Glutamatergic neuron (in vitro differentiated cells): ENCODE measurements around the gene IMP4. TPM values are rescaled to one million over a fixed set of nuclear protein-coding genes. Genes with fewer than 3 reads are reported as not detected.

Experiments used
- DNase-seq: peaks from one replicate; pipeline ENCODE4 v3.0.0; 2022
- H3K27ac Mint-ChIP-seq: one replicate; pipeline ENCODE4 v1.8.0; 2020; ENCODE audit warnings: mild to moderate bottlenecking, mixed read lengths, inconsistent platforms; ENCODE audit not compliant: unreplicated experiment
- H3K27me3 Mint-ChIP-seq: one replicate; pipeline ENCODE4 v1.8.0; 2020; ENCODE audit warnings: mild to moderate bottlenecking, moderate library complexity, mixed read lengths, inconsistent platforms; ENCODE audit not compliant: unreplicated experiment
- H3K36me3 Mint-ChIP-seq: one replicate; pipeline ENCODE4 v1.8.0; 2020; ENCODE audit warnings: mild to moderate bottlenecking, mixed read lengths, inconsistent platforms; ENCODE audit not compliant: unreplicated experiment
- H3K4me1 Mint-ChIP-seq: one replicate; pipeline ENCODE4 v1.8.0; 2020; ENCODE audit warnings: mild to moderate bottlenecking, low read depth, mixed read lengths, inconsistent platforms; ENCODE audit not compliant: unreplicated experiment
- H3K4me3 Mint-ChIP-seq: one replicate; pipeline ENCODE4 v1.8.0; 2020; ENCODE audit warnings: mild to moderate bottlenecking, mixed read lengths, inconsistent platforms; ENCODE audit not compliant: unreplicated experiment
- H3K9me3 Mint-ChIP-seq: one replicate; pipeline ENCODE4 v1.8.0; 2020; ENCODE audit warnings: mild to moderate bottlenecking, moderate library complexity, mixed read lengths, inconsistent platforms; ENCODE audit not compliant: unreplicated experiment
- total RNA-seq: library from RNA; stranded (reverse); fragmentation: NEBNext Ultra II Directional; extraction: Animal tissue kit (Norgen Biotek cat#: 25700); gene quantifications from one replicate; pipeline ENCODE4 v1.2.1, GENCODE V29; 2021; ENCODE audit not compliant: unreplicated experiment
- TF ChIP-seq, protein P1 (sequence below): fragments of 200-600 bp; sonication (generic); IDR thresholded peaks from one replicate; pipeline ENCODE4 v1.5.0; 2021; ENCODE audit not compliant: partially characterized antibody, unreplicated experiment

Gene IMP4
- total RNA-seq, 1 donor from 2014 or later = 48.3 TPM

DNA sequence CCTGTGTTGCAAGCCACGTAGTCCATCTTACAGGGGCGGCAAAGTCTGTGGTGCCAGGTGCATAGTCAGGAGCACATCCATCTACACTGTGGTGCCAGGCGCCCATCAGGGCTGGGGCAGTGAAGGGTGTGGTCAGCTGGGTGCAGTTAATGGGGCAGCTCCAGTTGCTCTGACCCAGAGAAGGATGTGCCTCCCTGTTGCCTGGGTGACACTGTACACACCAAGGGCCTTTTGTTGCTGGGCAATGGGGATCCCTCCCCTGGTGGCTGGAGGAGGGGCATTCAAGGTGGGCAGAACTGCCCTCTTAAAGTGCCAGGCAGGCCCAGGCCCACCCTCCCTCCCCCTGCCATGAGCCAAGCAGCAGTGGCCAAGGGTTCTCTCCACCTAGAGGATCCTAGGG, 28.3 kb upstream of the IMP4 start:
- no peaks in the 10 kb centered on the region for H3K4me1 Mint-ChIP-seq
- no peaks in the 10 kb centered on the region for H3K9me3 Mint-ChIP-seq
- TF ChIP-seq, protein P1, sequence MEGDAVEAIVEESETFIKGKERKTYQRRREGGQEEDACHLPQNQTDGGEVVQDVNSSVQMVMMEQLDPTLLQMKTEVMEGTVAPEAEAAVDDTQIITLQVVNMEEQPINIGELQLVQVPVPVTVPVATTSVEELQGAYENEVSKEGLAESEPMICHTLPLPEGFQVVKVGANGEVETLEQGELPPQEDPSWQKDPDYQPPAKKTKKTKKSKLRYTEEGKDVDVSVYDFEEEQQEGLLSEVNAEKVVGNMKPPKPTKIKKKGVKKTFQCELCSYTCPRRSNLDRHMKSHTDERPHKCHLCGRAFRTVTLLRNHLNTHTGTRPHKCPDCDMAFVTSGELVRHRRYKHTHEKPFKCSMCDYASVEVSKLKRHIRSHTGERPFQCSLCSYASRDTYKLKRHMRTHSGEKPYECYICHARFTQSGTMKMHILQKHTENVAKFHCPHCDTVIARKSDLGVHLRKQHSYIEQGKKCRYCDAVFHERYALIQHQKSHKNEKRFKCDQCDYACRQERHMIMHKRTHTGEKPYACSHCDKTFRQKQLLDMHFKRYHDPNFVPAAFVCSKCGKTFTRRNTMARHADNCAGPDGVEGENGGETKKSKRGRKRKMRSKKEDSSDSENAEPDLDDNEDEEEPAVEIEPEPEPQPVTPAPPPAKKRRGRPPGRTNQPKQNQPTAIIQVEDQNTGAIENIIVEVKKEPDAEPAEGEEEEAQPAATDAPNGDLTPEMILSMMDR = no peak
- no peak overlapping the region for H3K27ac Mint-ChIP-seq
- H3K4me3 Mint-ChIP-seq = no peak overlapping the region
- no peak for DNase-seq
- no peaks in the 10 kb centered on the region for H3K36me3 Mint-ChIP-seq
- peaks cover 3% of the 10 kb centered on the region for H3K27me3 Mint-ChIP-seq

DNA sequence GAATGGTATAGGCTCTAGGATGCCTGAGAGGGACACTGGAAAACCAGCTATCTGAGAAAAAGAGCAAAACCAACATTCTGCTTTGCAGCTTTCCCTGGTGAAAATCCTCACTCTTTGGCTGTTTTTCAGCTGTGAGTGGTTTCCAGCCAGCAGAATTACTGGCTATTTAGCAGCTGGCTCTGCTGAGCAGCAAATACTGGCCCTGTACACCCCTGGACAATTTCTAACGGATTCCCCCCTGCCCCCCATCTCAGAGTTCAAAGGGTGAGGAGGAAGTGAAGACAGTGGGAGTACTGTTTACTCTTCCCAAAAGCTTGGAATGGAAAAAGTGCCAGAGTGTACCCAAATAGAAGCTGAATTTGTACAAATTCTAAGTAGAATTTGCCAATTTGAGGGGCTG, 26.1 kb upstream of the IMP4 start:
- no peaks in the 10 kb centered on the region for H3K4me1 Mint-ChIP-seq
- no peak for DNase-seq
- H3K27me3 Mint-ChIP-seq = peaks cover 3% of the 10 kb centered on the region
- H3K9me3 Mint-ChIP-seq = no peaks in the 10 kb centered on the region
- H3K4me3 Mint-ChIP-seq = no peak overlapping the region
- TF ChIP-seq, protein P1 = no peak
- H3K36me3 Mint-ChIP-seq = no peaks in the 10 kb centered on the region
- H3K27ac Mint-ChIP-seq = no peak overlapping the region

DNA sequence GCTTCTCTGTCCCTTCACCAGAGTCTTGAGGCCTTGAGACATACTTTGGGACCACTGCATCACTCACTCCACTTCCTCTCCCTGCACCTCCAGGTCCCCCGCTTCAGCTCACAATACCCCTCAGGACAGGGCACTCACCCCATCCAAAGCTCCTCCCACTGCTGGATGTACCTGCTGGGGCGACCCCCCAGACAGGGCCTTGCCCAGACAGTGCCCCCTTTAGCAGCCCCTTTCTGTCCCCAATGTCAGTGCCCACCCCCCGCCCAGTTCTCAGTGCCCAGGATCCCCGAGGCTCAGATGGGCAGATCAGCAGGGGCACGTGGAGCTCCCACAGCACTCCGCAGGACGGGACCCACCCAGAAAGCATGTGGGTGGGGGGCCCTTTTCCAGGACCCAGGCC, 23.8 kb upstream of the IMP4 start:
- DNase-seq = no peak
- TF ChIP-seq, protein P1 = no peak
- no peaks in the 10 kb centered on the region for H3K9me3 Mint-ChIP-seq
- no peak overlapping the region for H3K4me3 Mint-ChIP-seq
- no peaks in the 10 kb centered on the region for H3K4me1 Mint-ChIP-seq
- peaks cover 3% of the 10 kb centered on the region for H3K27me3 Mint-ChIP-seq
- H3K36me3 Mint-ChIP-seq = no peaks in the 10 kb centered on the region
- no peak overlapping the region for H3K27ac Mint-ChIP-seq

DNA sequence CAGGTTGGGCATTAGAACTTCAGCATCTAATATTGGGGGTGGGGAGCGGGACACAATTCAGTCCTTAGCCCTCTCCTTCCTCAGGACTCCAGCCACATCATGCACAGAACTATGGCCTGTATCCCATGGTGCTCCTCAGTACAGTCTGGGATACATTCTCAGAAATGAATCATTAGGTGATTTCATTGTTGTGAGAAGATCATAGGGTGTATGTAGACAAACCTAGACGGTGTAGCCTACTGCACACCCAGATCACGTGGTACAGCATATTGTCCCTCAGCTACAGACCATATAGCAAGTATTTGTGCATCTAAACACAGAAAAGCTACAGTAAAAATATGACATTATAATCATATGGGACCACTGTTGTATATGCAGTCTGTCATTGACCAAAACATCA, 23.2 kb upstream of the IMP4 start:
- Mint-ChIP-seq H3K9me3 (no peaks in the 10 kb centered on the region), H3K36me3 (no peaks in the 10 kb centered on the region), H3K4me1 (no peaks in the 10 kb centered on the region), H3K27ac (no peak overlapping the region), H3K27me3 (peaks cover 3% of the 10 kb centered on the region), H3K4me3 (no peak overlapping the region)
- DNase-seq = no peak
- TF ChIP-seq, protein P1 = no peak

DNA sequence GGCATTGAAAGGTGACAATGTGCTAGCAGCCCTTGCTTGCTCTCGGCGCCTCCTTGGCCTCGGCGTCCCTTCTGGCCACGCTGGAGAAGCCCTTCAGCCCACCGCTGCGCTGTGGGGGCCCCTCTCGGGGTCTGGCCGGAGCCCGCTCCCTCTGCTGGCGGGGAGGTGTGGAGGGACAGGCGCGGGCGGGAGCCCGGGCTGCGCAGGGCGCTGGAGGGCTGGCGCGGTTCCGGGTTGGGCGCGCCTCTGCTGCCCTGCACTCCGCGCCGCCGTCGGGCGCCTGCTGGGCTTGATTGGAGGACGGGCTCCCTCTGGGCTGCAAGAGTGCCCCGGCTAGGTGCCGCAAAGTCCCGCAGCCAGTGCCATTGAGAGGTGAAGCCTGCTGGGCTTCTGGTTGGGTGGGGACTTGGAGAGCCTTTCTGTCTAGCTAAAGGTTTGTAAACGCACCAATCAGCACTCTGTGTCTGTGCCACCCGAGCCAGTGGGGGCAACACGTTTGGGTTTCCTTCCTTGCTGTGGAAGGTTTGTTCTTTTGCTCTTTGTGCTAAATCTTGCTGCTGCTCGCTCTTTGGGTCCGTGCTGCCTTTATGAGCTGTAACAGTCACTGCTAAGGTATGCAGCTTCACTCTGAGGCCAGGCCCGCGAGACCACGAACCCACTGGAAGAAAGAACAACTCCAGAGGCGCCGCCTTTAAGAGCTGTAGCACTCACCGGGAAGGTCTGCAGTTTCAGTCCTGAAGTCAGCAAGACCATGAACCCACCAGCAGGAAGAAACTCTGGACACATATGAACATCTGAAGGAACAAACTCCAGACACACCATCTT, 14.8 kb upstream of the IMP4 start:
- DNase-seq = peak; percentile 45
- Mint-ChIP-seq H3K4me3 (no peak overlapping the region), H3K27ac (no peak overlapping the region), H3K36me3 (no peaks in the 10 kb centered on the region), H3K27me3 (peaks cover 5% of the 10 kb centered on the region), H3K4me1 (no peaks in the 10 kb centered on the region), H3K9me3 (peaks cover 1% of the 10 kb centered on the region)
- TF ChIP-seq, protein P1 = peak; percentile 23
